GM10266 (cell line): ENCODE results near the gene BTC.

Experiments used
- DNase-seq: peaks from one replicate; pipeline ENCODE4 v3.0.0; 2012; ENCODE audit errors: extremely low spot score
- CTCF ChIP-seq: IDR thresholded peaks from 2 replicates; pipeline ENCODE4 v1.5.1; 2012; ENCODE audit warnings: mild to moderate bottlenecking, low read depth; ENCODE audit not compliant: control insufficient read depth, insufficient read depth; ENCODE audit errors: missing control alignments

BTC gene

GRCh38 chr4:74757136-74757535 lies 37.2 kb downstream of the BTC start:
- TF ChIP-seq CTCF: no peak
- no peak for DNase-seq

- TF ChIP-seq CTCF: no peak
Observed at GRCh38 chr4:74755486-74755885, 38.8 kb downstream of the BTC start.

DNA sequence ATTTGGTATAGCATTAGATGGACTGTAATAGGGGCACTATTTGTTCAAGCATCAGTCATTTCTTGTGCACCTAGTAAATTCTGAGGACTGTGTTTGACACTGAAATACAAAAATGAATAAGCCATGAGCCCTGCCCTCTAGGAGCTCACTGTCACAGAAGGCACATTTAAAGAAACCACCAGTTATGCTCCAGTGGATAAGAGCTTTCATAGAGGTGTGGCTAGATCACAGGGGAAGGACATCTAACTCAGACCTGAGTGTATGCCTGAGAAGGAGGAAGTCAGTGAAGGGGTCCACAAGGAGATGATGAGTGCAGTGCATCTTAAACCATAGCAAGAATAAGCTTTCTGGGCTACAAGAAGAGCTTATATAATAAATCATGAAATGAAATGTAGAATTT lies 40.1 kb downstream of the BTC start:
- TF ChIP-seq CTCF: no peak
- no peak for DNase-seq

More at GRCh38 chr4:74755486-74755885, 38.8 kb downstream of the BTC start:
- DNase-seq: no peak

DNA sequence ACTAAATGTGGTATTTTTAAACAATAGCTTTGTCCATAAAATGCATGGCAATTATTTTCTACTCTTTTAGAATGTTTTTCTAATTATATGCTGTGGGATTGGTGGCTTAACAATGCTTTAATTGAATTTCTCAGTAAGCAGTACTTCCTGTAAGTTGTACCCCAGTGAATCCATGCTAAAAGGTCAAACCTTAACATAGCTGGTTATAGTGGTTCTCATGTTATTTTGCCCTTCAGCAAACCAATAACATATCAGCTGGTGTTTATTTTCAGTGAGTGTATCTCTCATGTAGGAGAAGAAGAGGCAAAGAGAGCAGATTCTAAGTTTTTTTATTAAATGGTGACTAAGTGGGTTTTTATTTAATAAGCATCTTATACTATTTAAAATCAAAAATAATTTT lies 41.5 kb downstream of the BTC start:
- no peak for TF ChIP-seq CTCF
- no peak for DNase-seq

- TF ChIP-seq CTCF: no peak
- no peak for DNase-seq
Observed at GRCh38 chr4:74751856-74752255, 42.5 kb downstream of the BTC start.

GRCh38 chr4:74751247-74751646 lies 43.1 kb downstream of the BTC start:
- DNase-seq: no peak

GRCh38 chr4:74742185-74742584 lies 52.1 kb downstream of the BTC start:
- DNase-seq: no peak
- no peak for TF ChIP-seq CTCF

More at GRCh38 chr4:74751247-74751646, 43.1 kb downstream of the BTC start:
- TF ChIP-seq CTCF: no peak
